Epithelial cell of proximal tubule (primary cell): ENCODE data around the gene CIITA. TPM values are rescaled to one million over a fixed set of nuclear protein-coding genes. Genes with fewer than 3 reads are reported as not detected.
"Not testable (repeated sequence)": the region's sequence is repeated elsewhere in the genome, so short reads cannot be mapped to it uniquely, and the experiment has no call there.

Experiments
- DNase-seq: peaks from one replicate; pipeline ENCODE4 v3.0.0-alpha.2; 2011; ENCODE audit warnings: low read depth
- H3K4me3 ChIP-seq: 2 replicates; pipeline ENCODE4 v1.5.1; 2011; ENCODE audit warnings: low read depth, mild to moderate bottlenecking, low read length
- total RNA-seq: library from RNA; depleted of rRNA; stranded (reverse); fragments of >200 nt; gene quantifications from 2 replicates; pipeline ENCODE4 v1.2.3, GENCODE V29; 2015
- TF ChIP-seq, protein P1 (sequence below): conservative IDR thresholded peaks from 2 replicates; pipeline ENCODE4 v1.5.1; 2012; ENCODE audit warnings: low read depth, mild to moderate bottlenecking, low read length

The CIITA gene
- total RNA-seq, 1 donor from 2014 or later = not detected

DNA sequence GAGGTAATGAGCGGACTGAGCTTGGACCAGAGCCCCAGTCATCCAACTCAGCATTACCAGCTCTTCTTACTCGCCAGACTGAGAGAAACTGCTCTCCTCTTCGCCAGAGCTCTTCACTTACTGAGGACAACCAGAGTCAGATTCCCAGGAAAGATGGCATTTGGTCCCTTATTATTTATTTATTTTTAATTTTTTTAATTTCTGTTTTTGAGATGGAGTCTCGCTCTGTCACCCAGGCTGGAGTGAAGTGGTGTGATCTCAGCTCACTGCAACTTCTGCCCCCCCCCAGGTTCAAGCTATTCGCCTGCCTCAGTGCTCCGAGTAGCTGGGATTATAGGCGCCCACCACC lies 42.0 kb downstream of the CIITA start:
- no peak for DNase-seq
- H3K4me3 ChIP-seq = no peak overlapping the region
- TF ChIP-seq, protein P1, sequence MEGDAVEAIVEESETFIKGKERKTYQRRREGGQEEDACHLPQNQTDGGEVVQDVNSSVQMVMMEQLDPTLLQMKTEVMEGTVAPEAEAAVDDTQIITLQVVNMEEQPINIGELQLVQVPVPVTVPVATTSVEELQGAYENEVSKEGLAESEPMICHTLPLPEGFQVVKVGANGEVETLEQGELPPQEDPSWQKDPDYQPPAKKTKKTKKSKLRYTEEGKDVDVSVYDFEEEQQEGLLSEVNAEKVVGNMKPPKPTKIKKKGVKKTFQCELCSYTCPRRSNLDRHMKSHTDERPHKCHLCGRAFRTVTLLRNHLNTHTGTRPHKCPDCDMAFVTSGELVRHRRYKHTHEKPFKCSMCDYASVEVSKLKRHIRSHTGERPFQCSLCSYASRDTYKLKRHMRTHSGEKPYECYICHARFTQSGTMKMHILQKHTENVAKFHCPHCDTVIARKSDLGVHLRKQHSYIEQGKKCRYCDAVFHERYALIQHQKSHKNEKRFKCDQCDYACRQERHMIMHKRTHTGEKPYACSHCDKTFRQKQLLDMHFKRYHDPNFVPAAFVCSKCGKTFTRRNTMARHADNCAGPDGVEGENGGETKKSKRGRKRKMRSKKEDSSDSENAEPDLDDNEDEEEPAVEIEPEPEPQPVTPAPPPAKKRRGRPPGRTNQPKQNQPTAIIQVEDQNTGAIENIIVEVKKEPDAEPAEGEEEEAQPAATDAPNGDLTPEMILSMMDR = no peak

DNA sequence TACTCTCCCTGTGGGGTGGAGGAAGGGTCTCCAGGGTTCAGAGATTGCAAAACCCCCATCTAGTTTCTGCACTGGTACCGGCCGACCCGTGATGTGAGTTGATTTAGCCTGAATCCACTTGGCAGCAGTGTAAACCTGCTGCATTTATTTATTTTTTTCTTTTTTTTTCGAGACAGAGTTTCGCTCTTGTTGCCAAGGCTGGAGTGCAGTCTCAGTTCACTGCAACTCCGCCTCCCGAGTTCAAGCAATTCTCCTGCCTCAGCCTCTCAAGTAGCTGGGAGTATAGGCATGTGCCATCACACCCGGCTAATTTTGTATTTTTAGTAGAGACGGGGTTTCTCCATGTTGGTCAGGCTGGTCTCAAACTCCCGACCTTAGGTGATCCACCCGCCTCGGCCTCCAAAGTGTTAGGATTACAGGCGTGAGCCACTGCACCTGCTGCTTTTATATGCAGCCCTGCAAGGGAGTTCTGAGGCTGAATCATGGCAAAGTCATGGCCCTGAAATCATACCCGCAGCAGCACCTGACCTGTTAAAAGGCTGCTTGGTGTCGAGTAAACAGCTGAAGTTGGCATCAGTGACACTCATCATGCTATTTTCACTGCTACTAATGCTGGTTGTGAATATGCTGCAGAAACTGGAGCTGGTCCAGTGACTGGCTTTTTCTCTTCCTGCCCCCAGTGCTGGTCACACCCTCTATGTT lies 43.9 kb downstream of the CIITA start:
- TF ChIP-seq, protein P1 = no peak
- peak; percentile 78 for DNase-seq
- no peak overlapping the region for H3K4me3 ChIP-seq

DNA sequence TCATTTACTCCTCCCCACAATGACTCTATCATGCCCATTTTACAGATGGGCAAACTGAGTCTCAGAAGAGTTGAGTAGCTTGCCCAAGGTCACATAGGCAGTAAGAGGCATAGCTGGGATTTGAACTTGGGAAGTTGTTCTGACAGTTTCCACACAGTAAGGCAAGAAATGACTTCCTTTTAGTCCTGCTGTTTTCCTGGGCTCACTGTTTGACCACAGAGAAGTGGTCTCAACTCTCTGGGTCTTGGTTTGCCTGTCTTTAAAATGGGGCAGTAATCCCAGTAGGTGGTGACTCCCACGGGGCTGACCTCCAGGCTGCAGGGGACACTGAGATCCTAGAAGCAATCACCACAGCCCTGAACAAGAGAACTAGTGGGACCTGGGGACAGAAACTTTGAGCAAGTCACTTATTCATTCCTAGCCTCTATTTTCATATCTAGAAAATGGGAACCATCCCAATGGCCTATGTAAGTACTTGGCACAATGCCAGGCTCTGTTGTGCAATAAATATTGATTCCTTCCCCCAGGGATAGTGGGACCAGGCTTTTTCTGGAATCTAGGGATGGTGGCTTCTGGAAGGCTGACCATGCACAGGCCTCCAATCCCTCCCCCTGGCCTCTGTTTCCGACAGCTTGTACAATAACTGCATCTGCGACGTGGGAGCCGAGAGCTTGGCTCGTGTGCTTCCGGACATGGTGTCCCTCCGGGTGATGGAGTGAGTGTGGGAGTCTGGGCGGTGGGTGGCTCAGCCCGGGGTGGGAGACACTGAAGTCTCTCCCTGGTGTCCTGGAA lies 44.7 kb downstream of the CIITA start:
- H3K4me3 ChIP-seq = no peak overlapping the region
- TF ChIP-seq, protein P1 = no peak

GRCh38 chr16:10922328-10923145 lies 45.5 kb downstream of the CIITA start:
- TF ChIP-seq, protein P1 = no peak
- H3K4me3 ChIP-seq = no peak overlapping the region
- no peak for DNase-seq

More for the DNA sequence above, 44.7 kb downstream of the CIITA start:
- no peak for DNase-seq

GRCh38 chr16:10923146-10923649 lies 46.2 kb downstream of the CIITA start:
- H3K4me3 ChIP-seq = no peak overlapping the region
- DNase-seq = no peak
- TF ChIP-seq, protein P1 = no peak

- H3K4me3 ChIP-seq = no peak overlapping the region
- TF ChIP-seq, protein P1 = no peak
- no peak for DNase-seq
Measured at GRCh38 chr16:10923650-10924214, 46.7 kb downstream of the CIITA start.

DNA sequence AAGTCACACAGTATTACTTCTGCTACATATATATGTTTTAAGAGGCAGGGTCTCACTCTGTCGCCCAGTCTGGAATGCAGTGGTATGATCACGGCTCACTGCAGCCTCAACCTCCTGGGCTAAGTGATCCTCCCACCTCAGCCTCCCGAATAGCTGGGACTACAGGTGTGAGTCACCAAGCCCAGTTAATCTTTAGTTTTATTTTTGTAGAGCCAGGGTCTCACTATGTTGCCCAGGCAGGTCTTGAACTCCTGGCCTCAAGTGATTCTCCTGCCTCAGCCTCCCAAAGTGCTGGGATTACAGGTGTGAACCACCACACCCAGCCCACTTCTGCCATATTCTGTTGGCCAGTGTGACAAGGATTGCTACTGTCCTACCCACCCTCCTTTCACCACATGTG lies 48.3 kb downstream of the CIITA start:
- not testable (repeated sequence) for DNase-seq, H3K4me3 ChIP-seq
